ENCODE data around the gene APEX2. TPM values are rescaled to one million over a fixed set of nuclear protein-coding genes. Genes with fewer than 3 reads are reported as not detected.

The APEX2 gene
- total and polyA plus RNA-seq, 2 donors (not counting 1 experiment from before 2014, with no cell fraction given), result 13.1 to 18.0 TPM

- Mint-ChIP-seq H3K4me3 (no peak overlapping the region), H3K4me1 (peaks cover 15% of the 10 kb centered on the region), H3K9me3 (ENCODE audit: insufficient read depth) (no peaks in the 10 kb centered on the region), H3K27ac (no peak overlapping the region), H3K27me3 (no peaks in the 10 kb centered on the region)
- Histone ChIP-seq H3K4me2 (replicated peaks; ENCODE audit: low read depth, low read length, poor library complexity, severe bottlenecking) (no peak overlapping the region), H2AFZ (ENCODE audit: insufficient read depth, low read depth, low read length, poor library complexity, severe bottlenecking) (no peak overlapping the region), H3K4me1 (ENCODE audit: control insufficient read depth in 2 of 2, insufficient read depth in 2 of 2, low read length in 2 of 2) (peaks cover 0 to 15% of the 10 kb centered on the region in 2 donors), H3K27ac (ENCODE audit: low read length in 2 of 2) (no peak overlapping the region), H3K4me3 (ENCODE audit: control extremely low read depth in 1 of 5, extremely low read depth in 1 of 5, insufficient read depth in 1 of 5, low read depth in 2 of 5, low read length in 4 of 5) (no peak overlapping the region), H3K9ac (ENCODE audit: low read length) (no peak overlapping the region), H3K27me3 (replicated peaks in 1 of 4; ENCODE audit: control extremely low read depth in 1 of 4, control insufficient read depth in 3 of 4, insufficient read depth in 4 of 4, low read length in 3 of 4) (no peaks in the 10 kb centered on the region), H3K36me3 (replicated peaks in 1 of 2; ENCODE audit: control extremely low read depth in 1 of 2, control insufficient read depth in 1 of 2, extremely low read depth in 1 of 2, insufficient read depth in 2 of 2, low read length in 1 of 2) (no peaks in the 10 kb centered on the region), H4K20me1 (ENCODE audit: control insufficient read depth, insufficient read depth, low read length, poor library complexity, severe bottlenecking) (no peaks in the 10 kb centered on the region), H3K79me2 (ENCODE audit: control insufficient read depth, insufficient read depth, low read length) (peaks cover 4% of the 10 kb centered on the region), H3K9me3 (ENCODE audit: control extremely low read depth in 1 of 3, control insufficient read depth in 2 of 3, insufficient read depth in 1 of 3, low read length in 2 of 3) (no peaks in the 10 kb centered on the region)
- no peak for TF ChIP-seq CTCF (IDR thresholded peaks at IDR 0.05)
- no peak for TF ChIP-seq EZH2 (IDR thresholded peaks at IDR 0.05; ENCODE audit: borderline replicate concordance, insufficient read depth, low read depth, low read length, poor library complexity, severe bottlenecking)
- ATAC-seq (ENCODE audit: low read depth) (no peak), DNase-seq (no peak)
- ChIA-PET POLR2A (no interaction called here), CTCF (no interaction called here)
- intact Hi-C loops (cut with micrococcal nuclease), result loop anchor here (5.0 kb wide), 1 partner anchor 358 kb away; no protein-coding TSS in a partner anchor
Measured at GRCh38 chrX:54995621-54996020, 4.5 kb upstream of the APEX2 start.

GRCh38 chrX:55004231-55004630 is 4.1 kb downstream of the APEX2 start:
- no peak overlapping the region for H3K4me3 ChIP-seq (ENCODE audit: control extremely low read depth in 1 of 5, extremely low read depth in 1 of 5, insufficient read depth in 1 of 5, low read depth in 2 of 5, low read length in 4 of 5)
- H3K4me3 Mint-ChIP-seq, result no peak overlapping the region
- no peak overlapping the region for H3K27ac ChIP-seq (ENCODE audit: low read length in 2 of 2)
- peaks cover 7 to 16% of the 10 kb centered on the region in 2 donors for H3K4me1 ChIP-seq (ENCODE audit: control insufficient read depth in 2 of 2, insufficient read depth in 2 of 2, low read length in 2 of 2)
- H3K9ac ChIP-seq (ENCODE audit: low read length), result no peak overlapping the region
- peaks cover 12% of the 10 kb centered on the region for H3K79me2 ChIP-seq (ENCODE audit: control insufficient read depth, insufficient read depth, low read length)
- peaks cover 21% of the 10 kb centered on the region for H3K4me1 Mint-ChIP-seq
- H3K27ac Mint-ChIP-seq, result no peak overlapping the region
- ChIA-PET CTCF (no interaction called here), POLR2A (interaction anchor here (0.6 kb wide), 1 partner anchor 485 kb away, joined by 5 read pairs; no protein-coding TSS in a partner anchor)
- no peaks in the 10 kb centered on the region for H4K20me1 ChIP-seq (ENCODE audit: control insufficient read depth, insufficient read depth, low read length, poor library complexity, severe bottlenecking)
- ATAC-seq (ENCODE audit: low read depth) (no peak), DNase-seq (no peak)
- intact Hi-C loops (cut with micrococcal nuclease), result no loop called here
- TF ChIP-seq EZH2 (IDR thresholded peaks at IDR 0.05; ENCODE audit: borderline replicate concordance, insufficient read depth, low read depth, low read length, poor library complexity, severe bottlenecking) (no peak), CTCF (IDR thresholded peaks at IDR 0.05) (no peak)
- H3K9me3 Mint-ChIP-seq (ENCODE audit: insufficient read depth), result no peaks in the 10 kb centered on the region
- no peak overlapping the region for H3K4me2 ChIP-seq (replicated peaks; ENCODE audit: low read depth, low read length, poor library complexity, severe bottlenecking)
- WGBS (ENCODE audit: insufficient coverage), result 100% methylated on average over 1 of the region's 1 CpG
- H2AFZ ChIP-seq (ENCODE audit: insufficient read depth, low read depth, low read length, poor library complexity, severe bottlenecking), result no peak overlapping the region
- H3K36me3 ChIP-seq (replicated peaks in 1 of 2; ENCODE audit: control extremely low read depth in 1 of 2, control insufficient read depth in 1 of 2, extremely low read depth in 1 of 2, insufficient read depth in 2 of 2, low read length in 1 of 2), result peaks cover 0 to 28% of the 10 kb centered on the region in 2 experiments
- no peaks in the 10 kb centered on the region for H3K27me3 Mint-ChIP-seq
- no peaks in the 10 kb centered on the region for H3K9me3 ChIP-seq (ENCODE audit: control extremely low read depth in 1 of 3, control insufficient read depth in 2 of 3, insufficient read depth in 1 of 3, low read length in 2 of 3)
- no peaks in the 10 kb centered on the region for H3K27me3 ChIP-seq (replicated peaks in 1 of 4; ENCODE audit: control extremely low read depth in 1 of 4, control insufficient read depth in 3 of 4, insufficient read depth in 4 of 4, low read length in 3 of 4)

Data from B cell (primary cell).